Heart left ventricle (tissue), 16 donors: ENCODE measurements around the gene MEIOC. TPM values are rescaled to one million over a fixed set of nuclear protein-coding genes. Genes with fewer than 3 reads are reported as not detected.

Source experiments
- ATAC-seq, 4 donors: fragments of 200-7000 bp; cut with Tn5 transposase; one replicate each; pipeline ENCODE4 v1.9.1; 2020 to 2022; ENCODE audit warnings: moderate library complexity in 4 of 4, mild to moderate bottlenecking in 3 of 4, moderate number of reproducible peaks in 1 of 4
- DNase-seq, 5 donors: peaks; one replicate each; pipeline ENCODE4 v3.0.0-alpha.2; 2020
- H3K27ac ChIP-seq, 12 donors: fragments of 200-600 bp; sonication (generic) in 4 of 12; one replicate each; pipeline versions ENCODE4 v1.5.0 to v1.8.0; 2016 to 2022; ENCODE audit warnings: mild to moderate bottlenecking in 2 of 12
- H3K27me3 ChIP-seq, 9 donors: fragments of 200-600 bp; sonication (generic) in 2 of 9; one replicate each; pipeline versions ENCODE4 v1.5.1 to v1.8.0; 2016 to 2022; ENCODE audit warnings: mild to moderate bottlenecking in 3 of 9
- H3K36me3 ChIP-seq, 9 donors: fragments of 200-600 bp; sonication (generic) in 2 of 9; one replicate each; pipeline versions ENCODE4 v1.5.0 to v1.8.0; 2018 to 2022; ENCODE audit warnings: mild to moderate bottlenecking in 2 of 9
- H3K4me1 ChIP-seq, 12 donors: fragments of 200-600 bp; sonication (generic) in 4 of 12; one replicate each; pipeline versions ENCODE4 v1.5.0 to v1.8.0; 2016 to 2022; ENCODE audit warnings: mild to moderate bottlenecking in 3 of 12
- H3K4me3 ChIP-seq, 12 donors: fragments of 200-600 bp; sonication (generic) in 4 of 12; one replicate each; pipeline versions ENCODE4 v1.5.0 to v1.8.0; 2017 to 2022; ENCODE audit warnings: mild to moderate bottlenecking in 9 of 12, moderate library complexity in 4 of 12
- H3K9me3 ChIP-seq, 12 donors: fragments of 200-600 bp; sonication (generic) in 4 of 12; one replicate each; pipeline versions ENCODE4 v1.5.0 to v1.8.0; 2016 to 2022; ENCODE audit warnings: mild to moderate bottlenecking in 1 of 12
- POLR2A ChIP-seq, 2 donors: fragments of 450-650 bp; IDR thresholded peaks; one replicate each; pipeline ENCODE4 v1.6.1; 2017; ENCODE audit warnings: antibody characterized with exemption in 2 of 2, mild to moderate bottlenecking in 2 of 2, moderate library complexity in 2 of 2
- WGBS, 4 donors: extraction: QIAGEN DNeasy Blood & Tissue Kit in 2 of 4; methylation state at CpG; one replicate each; pipeline versions ENCODE4 v1.1.5 to v1.1.7; 2013 to 2018; 5-methylcytosine and 5-hydroxymethylcytosine counted together
- intact Hi-C, 10 donors: fragments of 100-400 bp; cut with DNase I; formaldehyde crosslinking; loops; one replicate each; pipeline versions ENCODE4 v1.11.1 to v1.14.2; 2022
- polyA plus RNA-seq, 2 donors: library from polyadenylated mRNA; stranded (reverse); fragments of 200-250 nt; gene quantifications; one replicate each; pipeline ENCODE4 v1.2.3, GENCODE V29; 2013
- total RNA-seq, 9 donors: library from RNA; depleted of rRNA in 2 of 9; stranded (reverse); fragments of >200 nt in 2 of 9; fragmentation: NEBNext Ultra II Directional in 3 of 9; extraction: Animal tissue kit (Norgen Biotek cat#: 25700) in 3 of 9; gene quantifications; one replicate each; pipeline versions ENCODE4 v1.1.0 to v1.2.4, GENCODE V29; 2016 to 2023
- TF ChIP-seq, protein P1 (sequence below), 12 donors: fragments of 200-600 bp; sonication (generic) in 4 of 12; IDR thresholded peaks; one replicate each; pipeline versions ENCODE4 v1.5.0 to v1.8.0; 2018 to 2022; ENCODE audit warnings: antibody characterized with exemption in 12 of 12, mild to moderate bottlenecking in 5 of 12
- donor health status: ischemic (EF 13 %, LVEDD 7.1; RV severe dilation, severe dysfunction).
- donor health status: healthy with polysubstance abuse.
- donor health status: DM: no; HTN: yes; CAD: no.
- donor health status: DM: no; HTN: no; CAD: no.
- donor health status: ischemic (EF 25% LVEDD 6.9; RV normal size, moderate dysfunction).
- donor health status: ischemic (EF 25% LVEDD 5.7; RV mildly dilated, moderate dysfunction).
- donor health status: healthy.
- donor health status: DM: yes; HTN: yes; CAD: no.
- donor health status: ischemic (EF 35%, LVEDD 5.7; RV mildly dilated, moderate dysfunction).
- donor health status: nonischemic (EF 11% LVEDD 7.7; RV severe dilation, severe dysfunction).
- donor health status: DM: yes; HTN: yes; CAD: no.
- donor health status: PGD.
- donor health status: ischemic (EF 29% LVEDD 5.4; RV normal size, mild dysfunction).
- donor health status: nonischemic (EF 23%, LVEDD 6.1; RV moderate dilation, normal function).

Gene MEIOC
- total and polyA plus RNA-seq, 11 donors, result 0.03 TPM; not detected in 10

DNA sequence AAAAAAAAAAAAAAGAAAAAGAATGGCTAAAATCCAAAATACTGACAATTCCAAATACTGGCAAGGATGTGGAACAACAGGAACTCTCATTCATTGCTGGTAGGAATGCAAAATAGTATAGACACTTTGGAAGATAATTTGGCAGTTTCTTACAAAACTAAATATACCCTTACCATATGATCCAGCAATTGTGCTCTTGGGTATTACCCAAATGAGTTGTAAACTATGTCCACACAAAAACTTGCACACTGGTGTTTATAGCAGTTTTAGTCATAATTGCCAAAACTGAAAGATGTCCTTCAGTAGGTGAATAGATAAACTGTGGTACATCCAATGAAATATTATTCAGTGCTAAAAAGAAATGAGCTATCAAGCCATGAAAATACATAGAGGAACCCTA, 8.5 kb upstream of the MEIOC start:
- no peaks in the 10 kb centered on the region for H3K9me3 ChIP-seq
- DNase-seq, result no peak
- ATAC-seq, result no peak
- no peak overlapping the region for H3K4me3 ChIP-seq
- TF ChIP-seq, protein P1, sequence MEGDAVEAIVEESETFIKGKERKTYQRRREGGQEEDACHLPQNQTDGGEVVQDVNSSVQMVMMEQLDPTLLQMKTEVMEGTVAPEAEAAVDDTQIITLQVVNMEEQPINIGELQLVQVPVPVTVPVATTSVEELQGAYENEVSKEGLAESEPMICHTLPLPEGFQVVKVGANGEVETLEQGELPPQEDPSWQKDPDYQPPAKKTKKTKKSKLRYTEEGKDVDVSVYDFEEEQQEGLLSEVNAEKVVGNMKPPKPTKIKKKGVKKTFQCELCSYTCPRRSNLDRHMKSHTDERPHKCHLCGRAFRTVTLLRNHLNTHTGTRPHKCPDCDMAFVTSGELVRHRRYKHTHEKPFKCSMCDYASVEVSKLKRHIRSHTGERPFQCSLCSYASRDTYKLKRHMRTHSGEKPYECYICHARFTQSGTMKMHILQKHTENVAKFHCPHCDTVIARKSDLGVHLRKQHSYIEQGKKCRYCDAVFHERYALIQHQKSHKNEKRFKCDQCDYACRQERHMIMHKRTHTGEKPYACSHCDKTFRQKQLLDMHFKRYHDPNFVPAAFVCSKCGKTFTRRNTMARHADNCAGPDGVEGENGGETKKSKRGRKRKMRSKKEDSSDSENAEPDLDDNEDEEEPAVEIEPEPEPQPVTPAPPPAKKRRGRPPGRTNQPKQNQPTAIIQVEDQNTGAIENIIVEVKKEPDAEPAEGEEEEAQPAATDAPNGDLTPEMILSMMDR (IDR thresholded peaks at IDR 0.05), result no peak
- no peak for TF ChIP-seq POLR2A (IDR thresholded peaks at IDR 0.05)
- peaks cover 0 to 24% (median 4%) of the 10 kb centered on the region in 9 donors for H3K27me3 ChIP-seq
- intact Hi-C loops, result no loop called here
- no peak overlapping the region for H3K27ac ChIP-seq
- H3K4me1 ChIP-seq, result peaks cover 0 to 7% (median 0%) of the 10 kb centered on the region in 12 donors
- no peaks in the 10 kb centered on the region for H3K36me3 ChIP-seq

DNA sequence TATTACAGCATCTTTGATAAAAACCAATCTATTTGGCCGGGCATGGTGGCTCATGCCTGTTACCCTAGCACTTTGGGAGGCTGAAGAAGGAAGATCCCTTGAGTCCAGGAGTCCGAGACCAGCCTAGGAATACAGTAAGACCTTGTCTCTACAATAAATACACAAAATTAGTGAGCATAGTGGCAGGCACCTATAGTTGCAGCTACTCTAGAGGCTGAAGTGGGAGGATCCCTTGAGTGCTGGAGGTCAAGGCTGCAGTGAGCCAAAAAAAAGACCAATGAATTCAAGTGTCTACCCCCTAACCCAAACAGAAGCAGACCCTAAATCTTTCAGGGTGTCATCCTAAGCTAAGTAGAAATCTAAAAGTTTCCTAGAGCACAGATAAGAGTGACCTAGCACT, 7.3 kb upstream of the MEIOC start:
- ATAC-seq, result no peak
- H3K27me3 ChIP-seq, result peaks cover 0 to 36% (median 4%) of the 10 kb centered on the region in 9 donors

DNA sequence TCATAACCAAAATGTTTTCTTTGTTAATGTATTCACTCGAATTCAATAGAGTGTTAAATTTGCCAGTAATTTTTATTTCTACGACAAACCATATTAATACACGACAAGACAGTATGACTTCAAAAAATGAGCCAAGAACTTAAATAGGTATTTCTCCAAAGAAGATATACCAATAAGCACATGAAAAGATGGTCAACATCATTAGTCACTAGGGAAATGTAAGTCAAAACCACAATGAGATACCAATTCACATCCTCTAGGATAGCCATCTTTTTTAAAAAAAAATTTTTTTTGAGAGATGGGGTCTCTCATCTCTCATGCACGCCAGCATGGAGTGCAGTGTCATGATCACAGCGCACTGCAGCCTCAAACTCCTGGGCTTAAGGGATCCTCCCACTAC, 5.0 kb upstream of the MEIOC start:
- peaks cover 0 to 4% (median 0%) of the 10 kb centered on the region in 12 donors for H3K4me1 ChIP-seq
- no peak overlapping the region for H3K27ac ChIP-seq
- TF ChIP-seq, protein P1 (IDR thresholded peaks at IDR 0.05), result no peak
- TF ChIP-seq POLR2A (IDR thresholded peaks at IDR 0.05), result no peak
- intact Hi-C loops, result no loop called here
- H3K36me3 ChIP-seq, result no peaks in the 10 kb centered on the region
- H3K27me3 ChIP-seq, result peaks cover 9 to 55% (median 17%) of the 10 kb centered on the region in 9 donors
- no peak for DNase-seq
- WGBS, 4 donors, result 78 to 82% (median 81%) methylated on average over 5 of the region's 5 CpGs
- no peak overlapping the region for H3K4me3 ChIP-seq
- peaks cover 0 to 5% (median 0%) of the 10 kb centered on the region in 12 donors for H3K9me3 ChIP-seq
- no peak for ATAC-seq

More for the DNA sequence above, 7.3 kb upstream of the MEIOC start:
- intact Hi-C loops, result no loop called here
- H3K36me3 ChIP-seq, result no peaks in the 10 kb centered on the region
- no peaks in the 10 kb centered on the region for H3K9me3 ChIP-seq
- TF ChIP-seq POLR2A (IDR thresholded peaks at IDR 0.05), result no peak
- TF ChIP-seq, protein P1 (IDR thresholded peaks at IDR 0.05), result no peak
- no peak for DNase-seq
- H3K4me3 ChIP-seq, result no peak overlapping the region
- H3K27ac ChIP-seq, result no peak overlapping the region
- no peaks in the 10 kb centered on the region for H3K4me1 ChIP-seq
- WGBS, 4 donors, result 56 to 80% (median 66%) methylated on average over 2 of the region's 2 CpGs

DNA sequence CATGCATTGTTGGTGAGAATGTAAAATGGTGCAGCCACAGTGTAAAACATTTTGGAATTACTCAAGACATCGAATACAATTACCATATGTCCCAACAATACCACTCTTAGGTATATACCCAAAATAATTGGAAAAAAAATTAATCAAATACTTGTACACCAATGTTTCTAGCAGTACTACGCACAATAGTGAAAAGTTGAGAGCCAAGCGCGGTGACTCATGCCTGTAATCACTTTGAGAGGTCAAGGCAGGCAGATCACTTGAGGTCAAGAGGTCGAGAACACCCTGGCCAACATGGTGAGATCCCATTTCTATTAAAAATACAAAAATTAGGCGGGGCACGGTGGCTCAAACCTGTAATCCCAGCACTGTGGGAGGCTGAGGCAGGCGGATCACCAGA, 3.5 kb upstream of the MEIOC start:
- H3K27ac ChIP-seq, result no peak overlapping the region
- peaks cover 0 to 12% (median 0%) of the 10 kb centered on the region in 12 donors for H3K4me1 ChIP-seq
- 72 to 89% (median 83%) methylated on average over 8 of the region's 8 CpGs for WGBS, 4 donors
- H3K4me3 ChIP-seq, result no peak overlapping the region
- no peaks in the 10 kb centered on the region for H3K36me3 ChIP-seq
- intact Hi-C loops, result no loop called here
- ATAC-seq (no peak), DNase-seq (no peak)
- H3K9me3 ChIP-seq, result peaks cover 0 to 5% (median 0%) of the 10 kb centered on the region in 12 donors
- H3K27me3 ChIP-seq, result peaks cover 18 to 68% (median 32%) of the 10 kb centered on the region in 9 donors
- TF ChIP-seq, protein P1 (IDR thresholded peaks at IDR 0.05), result no peak
- no peak for TF ChIP-seq POLR2A (IDR thresholded peaks at IDR 0.05)
